ENCODE results near the gene CYSRT1.

The CYSRT1 gene

DNA sequence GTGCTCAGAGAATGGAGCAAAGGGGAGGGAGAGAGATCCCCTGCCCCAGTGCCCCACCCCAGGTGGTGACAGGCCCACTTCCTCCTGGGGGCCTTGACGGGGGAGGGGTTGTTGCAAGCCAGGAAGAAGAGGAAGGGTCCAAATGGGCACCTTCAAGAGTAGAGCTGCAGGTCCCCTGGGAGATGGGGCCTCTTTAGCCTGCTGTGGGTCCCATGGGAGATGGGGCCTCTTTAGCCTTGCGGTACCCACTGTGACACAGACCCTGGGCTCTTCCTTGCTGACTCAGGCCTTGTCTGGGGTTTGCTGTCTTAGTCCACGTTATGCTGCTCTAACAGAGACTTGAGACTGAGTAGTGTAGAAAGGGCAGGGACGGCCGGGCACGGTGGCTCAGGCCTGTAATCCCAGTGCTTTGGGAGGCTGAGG lies 43.0 kb downstream of the CYSRT1 start:
- DNase-seq (ENCODE audit: low read depth), result no peak
- H3K4me3 ChIP-seq (ENCODE audit: low read depth, low read length), result no peak overlapping the region

DNA sequence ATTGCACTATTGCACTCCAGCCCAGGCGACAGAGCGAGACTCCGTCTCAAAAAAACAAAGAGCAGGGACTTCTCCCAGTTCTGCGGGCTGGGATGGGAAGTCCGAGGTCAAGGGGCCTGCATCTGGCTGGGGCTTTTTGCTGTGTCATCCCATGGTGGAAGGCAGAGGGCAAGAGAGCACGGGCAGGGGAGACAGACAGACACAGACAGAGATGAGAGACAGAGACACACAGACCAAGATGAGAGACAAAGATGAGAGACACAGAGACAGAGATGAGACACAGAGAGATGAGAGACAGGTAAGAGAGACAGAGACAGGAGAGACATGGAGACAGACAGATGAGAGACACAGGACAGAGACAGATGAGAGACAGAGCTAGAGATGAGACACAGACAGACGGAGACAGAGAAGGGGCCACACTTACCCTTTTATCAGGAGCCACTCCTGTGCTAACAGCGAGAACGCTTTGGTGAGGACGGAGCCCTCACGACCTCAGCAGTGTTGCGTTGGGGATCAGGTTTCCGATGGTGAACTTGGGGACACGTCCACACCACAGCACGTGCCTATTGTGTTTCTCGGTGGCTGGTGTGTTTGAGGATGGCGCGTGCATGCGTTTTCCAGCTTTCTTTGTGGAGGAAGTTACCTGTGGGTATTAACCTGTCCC lies 43.7 kb downstream of the CYSRT1 start:
- DNase-seq (ENCODE audit: low read depth), result no peak
- TF ChIP-seq, protein P1, sequence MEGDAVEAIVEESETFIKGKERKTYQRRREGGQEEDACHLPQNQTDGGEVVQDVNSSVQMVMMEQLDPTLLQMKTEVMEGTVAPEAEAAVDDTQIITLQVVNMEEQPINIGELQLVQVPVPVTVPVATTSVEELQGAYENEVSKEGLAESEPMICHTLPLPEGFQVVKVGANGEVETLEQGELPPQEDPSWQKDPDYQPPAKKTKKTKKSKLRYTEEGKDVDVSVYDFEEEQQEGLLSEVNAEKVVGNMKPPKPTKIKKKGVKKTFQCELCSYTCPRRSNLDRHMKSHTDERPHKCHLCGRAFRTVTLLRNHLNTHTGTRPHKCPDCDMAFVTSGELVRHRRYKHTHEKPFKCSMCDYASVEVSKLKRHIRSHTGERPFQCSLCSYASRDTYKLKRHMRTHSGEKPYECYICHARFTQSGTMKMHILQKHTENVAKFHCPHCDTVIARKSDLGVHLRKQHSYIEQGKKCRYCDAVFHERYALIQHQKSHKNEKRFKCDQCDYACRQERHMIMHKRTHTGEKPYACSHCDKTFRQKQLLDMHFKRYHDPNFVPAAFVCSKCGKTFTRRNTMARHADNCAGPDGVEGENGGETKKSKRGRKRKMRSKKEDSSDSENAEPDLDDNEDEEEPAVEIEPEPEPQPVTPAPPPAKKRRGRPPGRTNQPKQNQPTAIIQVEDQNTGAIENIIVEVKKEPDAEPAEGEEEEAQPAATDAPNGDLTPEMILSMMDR (IDR thresholded peaks at IDR 0.05; ENCODE audit: low read depth, low read length, missing control alignments), result no peak
- H3K4me3 ChIP-seq (ENCODE audit: low read depth, low read length), result peak overlapping the region; percentile 13

More for the DNA sequence above, 43.0 kb downstream of the CYSRT1 start:
- TF ChIP-seq, protein P1 (IDR thresholded peaks at IDR 0.05; ENCODE audit: low read depth, low read length, missing control alignments), result no peak

DNA sequence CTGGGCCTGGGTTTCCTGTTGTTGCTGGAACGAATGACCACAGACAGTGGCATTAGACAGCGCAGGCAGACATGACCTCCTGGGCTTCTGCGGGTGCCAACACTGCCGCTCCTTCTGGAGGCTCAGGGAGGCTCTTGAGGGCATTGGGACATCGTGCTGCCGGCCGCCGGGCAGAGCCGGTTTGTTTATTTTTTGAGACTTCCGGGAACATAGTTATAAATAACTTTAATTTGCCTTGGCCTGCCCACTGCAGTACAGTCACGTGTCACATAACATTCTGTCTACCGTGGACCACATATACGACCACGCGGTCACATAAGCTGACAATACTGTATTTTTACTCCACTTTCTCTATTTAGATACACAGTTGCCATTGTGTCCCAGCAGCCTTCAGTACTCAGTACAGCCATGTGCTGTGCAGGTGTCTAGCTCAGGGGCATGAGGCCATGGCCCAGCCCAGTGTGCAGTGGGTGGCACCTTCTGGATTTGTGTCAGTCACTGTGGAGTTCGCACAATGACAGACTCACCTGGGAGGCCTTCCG lies 44.3 kb downstream of the CYSRT1 start:
- TF ChIP-seq, protein P1 (IDR thresholded peaks at IDR 0.05; ENCODE audit: low read depth, low read length, missing control alignments), result no peak
- DNase-seq (ENCODE audit: low read depth), result peak; percentile 48

DNA sequence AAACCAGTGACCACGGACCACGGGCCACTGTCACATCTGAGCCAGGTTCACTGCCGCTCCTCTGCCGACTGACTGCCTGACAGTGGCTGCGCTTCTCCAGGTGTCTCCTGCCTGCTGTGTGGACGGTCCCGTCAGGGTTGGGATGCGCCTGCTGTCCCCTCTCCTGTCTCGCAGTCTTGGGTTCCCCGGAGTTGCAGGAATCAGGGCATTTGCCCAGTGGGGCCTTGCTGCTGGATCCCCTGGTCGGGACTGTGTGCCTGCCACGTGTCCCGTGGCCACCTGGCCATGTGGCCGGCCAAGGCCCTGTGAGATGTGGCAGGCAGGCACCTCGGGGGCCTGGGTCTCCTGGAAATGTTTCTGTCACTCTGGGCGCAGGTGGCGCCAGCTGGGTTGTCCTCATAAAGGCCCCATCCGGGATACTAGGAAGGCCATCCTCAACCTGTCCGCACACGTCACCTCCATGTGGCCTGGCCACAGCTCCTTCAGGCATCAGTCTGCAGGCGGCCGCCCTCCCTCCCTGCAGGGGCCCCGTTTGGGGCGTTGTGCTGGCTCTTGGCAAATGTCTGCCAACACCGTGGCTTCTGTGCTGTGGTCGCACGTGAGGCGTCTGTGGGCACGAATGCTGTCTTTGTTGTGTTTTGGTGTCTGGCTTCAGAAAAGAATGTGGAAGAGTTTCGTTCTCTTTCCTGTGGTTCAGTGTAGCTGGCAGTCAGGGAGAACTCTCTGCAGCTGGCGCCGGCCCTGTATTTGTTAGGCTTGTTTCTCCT lies 46.1 kb downstream of the CYSRT1 start:
- TF ChIP-seq, protein P1 (IDR thresholded peaks at IDR 0.05; ENCODE audit: low read depth, low read length, missing control alignments), result no peak
- H3K4me3 ChIP-seq (ENCODE audit: low read depth, low read length), result no peak overlapping the region
- DNase-seq (ENCODE audit: low read depth), result no peak

More for the DNA sequence above, 44.3 kb downstream of the CYSRT1 start:
- peak overlapping the region; percentile 13 for H3K4me3 ChIP-seq (ENCODE audit: low read depth, low read length)

DNA sequence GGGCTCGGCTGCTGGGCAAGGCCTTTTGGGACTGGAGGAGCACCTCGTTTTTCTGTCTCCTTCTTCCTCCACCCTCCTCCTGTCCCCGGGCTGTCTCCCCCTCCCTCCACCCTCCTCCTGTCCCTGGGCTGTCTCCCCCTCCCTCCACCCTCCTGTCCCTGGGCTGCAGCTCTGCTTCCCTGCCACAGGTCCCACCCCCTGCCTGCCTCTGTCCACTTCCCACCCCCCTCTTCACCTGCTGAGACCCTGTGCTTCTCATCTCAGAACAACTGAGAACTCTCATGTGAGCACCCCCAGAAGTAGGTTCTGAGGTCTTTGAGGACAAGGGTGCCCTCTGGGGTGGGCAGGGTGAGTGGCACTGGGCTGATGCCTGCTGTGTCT lies 46.7 kb downstream of the CYSRT1 start:
- no peak overlapping the region for H3K4me3 ChIP-seq (ENCODE audit: low read depth, low read length)
- TF ChIP-seq, protein P1 (IDR thresholded peaks at IDR 0.05; ENCODE audit: low read depth, low read length, missing control alignments), result no peak
- no peak for DNase-seq (ENCODE audit: low read depth)

DNA sequence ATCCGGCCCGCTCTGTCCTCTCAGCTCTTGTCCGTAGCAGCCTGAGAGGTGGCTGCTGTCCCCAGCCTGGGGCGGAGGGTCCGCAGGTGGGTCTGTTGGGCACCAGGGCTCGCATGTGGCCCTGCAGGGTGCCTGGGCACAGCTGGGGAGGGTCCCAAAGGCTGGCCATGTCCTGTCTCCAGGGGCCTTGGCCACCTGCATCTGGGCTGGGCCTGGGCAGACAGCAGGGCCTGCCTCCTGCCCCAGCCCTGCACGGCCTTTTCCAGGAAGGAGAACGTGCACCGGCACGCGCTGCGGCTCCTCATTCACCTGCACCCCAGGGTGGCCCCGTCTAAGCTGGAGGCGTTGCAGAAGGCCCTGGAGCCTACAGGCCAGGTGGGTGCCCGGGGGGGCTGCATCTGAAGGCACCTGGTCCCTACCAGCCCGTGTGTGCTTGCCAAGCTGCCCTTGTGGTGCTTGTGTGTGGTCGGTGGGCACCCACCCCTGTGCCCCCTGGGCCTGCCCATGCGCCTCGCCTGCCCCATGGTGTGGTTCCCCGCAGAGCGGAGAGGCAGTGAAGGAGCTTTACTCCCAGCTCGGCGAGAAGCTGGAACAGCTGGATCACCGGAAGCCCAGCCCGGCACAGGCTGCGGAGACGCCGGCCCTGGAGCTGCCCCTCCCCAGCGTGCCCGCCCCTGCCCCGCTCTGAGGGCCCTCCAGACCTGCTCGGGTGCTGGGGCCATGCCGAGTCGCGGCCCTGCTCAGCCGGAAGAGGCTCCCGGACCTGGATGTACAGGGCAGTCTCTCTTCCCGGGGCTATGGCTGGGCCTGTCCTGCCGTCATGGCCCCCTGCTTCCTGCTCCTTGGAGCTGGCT lies 47.5 kb downstream of the CYSRT1 start:
- no peak overlapping the region for H3K4me3 ChIP-seq (ENCODE audit: low read depth, low read length)
- DNase-seq (ENCODE audit: low read depth), result no peak
- TF ChIP-seq, protein P1 (IDR thresholded peaks at IDR 0.05; ENCODE audit: low read depth, low read length, missing control alignments), result no peak
